HEK293 (cell line): ENCODE results near the gene RBM20.

Experiments used
- CTCF ChIA-PET: fragments of 350-600 bp; formaldehyde crosslinking; extraction: SDS; loops from one replicate; lab custom pipeline; 2021; ENCODE audit warnings: antibody characterized with exemption; lab: Yijun Ruan, JAX
- POLR2A ChIA-PET: fragments of 300-600 bp; formaldehyde crosslinking; extraction: SDS; loops from one replicate; lab custom pipeline; 2020; ENCODE audit warnings: antibody characterized with exemption, inconsistent platforms; lab: Yijun Ruan, JAX
- H3K27ac ChIP-seq: fragments of 200-500 bp; sonication (Bioruptor generic); 2 replicates; pipeline ENCODE4 v1.5.1; 2014; ENCODE audit warnings: low read depth, low read length, control low read depth, inconsistent platforms; ENCODE audit errors: extremely low read depth
- H3K36me3 ChIP-seq, 2 experiments: fragments of 200-500 bp in 1 of 2; sonication (Bioruptor generic) in 1 of 2; 1 replicate in 1 of 2; 2 replicates in 1 of 2; pipeline ENCODE4 v1.5.1; 2014 to 2017; ENCODE audit warnings: inconsistent platforms in 2 of 2, low read length in 2 of 2; ENCODE audit not compliant: control insufficient read depth in 2 of 2, insufficient read depth in 1 of 2
- H3K4me1 ChIP-seq: fragments of 200-500 bp; sonication (Bioruptor generic); 2 replicates; pipeline ENCODE4 v1.5.1; 2014; ENCODE audit warnings: mild to moderate bottlenecking, low read length, inconsistent platforms; ENCODE audit not compliant: control insufficient read depth, insufficient read depth
- H3K4me3 ChIP-seq: 2 replicates; pipeline ENCODE4 v1.5.1; 2011; ENCODE audit warnings: low read depth, mild to moderate bottlenecking, control low read depth, low read length, moderate library complexity
- H3K9me3 ChIP-seq: fragments of 200-500 bp; sonication (Bioruptor generic); 2 replicates; pipeline ENCODE4 v1.5.1; 2014; ENCODE audit warnings: low read depth, low read length, inconsistent platforms; ENCODE audit not compliant: control insufficient read depth, insufficient read depth
- IKZF3 ChIP-seq: fragments of 450-650 bp; IDR thresholded peaks from 2 replicates; pipeline ENCODE4 v1.5.0; 2018; ENCODE audit warnings: missing biosample characterization, mild to moderate bottlenecking, missing genetic modification characterization, moderate library complexity
- PRDM2 ChIP-seq: fragments of 450-650 bp; formaldehyde crosslinking; IDR thresholded peaks from 2 replicates; pipeline ENCODE4 v1.5.1; 2016; ENCODE audit warnings: missing biosample characterization, missing genetic modification characterization, borderline replicate concordance
- YY2 ChIP-seq: fragments of 450-650 bp; formaldehyde crosslinking; IDR thresholded peaks from 2 replicates; pipeline ENCODE4 v1.5.1; 2016; ENCODE audit warnings: missing biosample characterization, missing genetic modification characterization
- ZNF112 ChIP-seq: fragments of 450-650 bp; formaldehyde crosslinking; IDR thresholded peaks from 2 replicates; pipeline ENCODE4 v1.5.0; 2017; ENCODE audit warnings: missing biosample characterization, missing genetic modification characterization
- ZNF18 ChIP-seq: fragments of 450-650 bp; formaldehyde crosslinking; IDR thresholded peaks from 2 replicates; pipeline ENCODE4 v1.5.1; 2016; ENCODE audit warnings: missing biosample characterization, missing genetic modification characterization
- ZNF335 ChIP-seq: fragments of 450-650 bp; formaldehyde crosslinking; conservative IDR thresholded peaks from 2 replicates; pipeline ENCODE4 v1.5.1; 2016; ENCODE audit warnings: missing biosample characterization, missing genetic modification characterization
- ZNF341 ChIP-seq: fragments of 450-650 bp; formaldehyde crosslinking; IDR thresholded peaks from 2 replicates; pipeline ENCODE4; 2016; ENCODE audit warnings: low read depth, missing biosample characterization, missing genetic modification characterization

The RBM20 gene

GRCh38 chr10:110698340-110698739 lies 54.2 kb downstream of the RBM20 start:
- no peak overlapping the region for H3K4me3 ChIP-seq
- no peaks in the 10 kb centered on the region for H3K9me3 ChIP-seq
- H3K27ac ChIP-seq = no peak overlapping the region
- peaks cover 7% of the 10 kb centered on the region for H3K4me1 ChIP-seq
- no peak for TF ChIP-seq YY2
- TF ChIP-seq ZNF112 (tag by site-specific recombination) = no peak
- no peaks in the 10 kb centered on the region for H3K36me3 ChIP-seq
- POLR2A ChIA-PET = no interaction called here
- CTCF ChIA-PET = interaction anchor here (1.6 kb wide), 1 partner anchor 17 kb away, joined by 9 read pairs; no protein-coding TSS in a partner anchor

DNA sequence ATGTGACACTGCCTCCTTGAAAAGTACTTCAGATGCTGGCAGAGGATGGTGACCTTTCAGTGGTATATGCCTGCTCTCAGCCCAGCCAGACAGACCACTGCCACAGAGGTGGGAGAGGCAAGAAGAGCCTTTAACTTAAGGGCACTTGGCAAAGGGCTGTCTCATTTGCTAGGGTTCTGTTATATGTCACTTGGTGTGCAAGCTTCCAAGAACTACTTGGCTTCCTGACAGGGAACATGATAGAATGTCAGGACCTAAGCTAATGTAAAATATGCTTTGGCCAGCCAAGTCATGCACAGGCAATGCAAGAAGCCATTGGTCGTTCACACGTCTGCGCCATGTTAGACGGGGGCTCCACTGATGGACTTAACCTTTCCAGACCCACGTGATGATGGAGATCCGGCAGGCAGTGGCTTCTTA lies 54.7 kb downstream of the RBM20 start:
- CTCF ChIA-PET = interaction anchor here (1.6 kb wide), 1 partner anchor 18 kb away, joined by 9 read pairs; no protein-coding TSS in a partner anchor
- POLR2A ChIA-PET = no interaction called here

More for the DNA sequence above, 54.7 kb downstream of the RBM20 start:
- Histone ChIP-seq H3K9me3 (no peaks in the 10 kb centered on the region), H3K4me1 (peaks cover 7% of the 10 kb centered on the region), H3K27ac (no peak overlapping the region), H3K36me3 (no peaks in the 10 kb centered on the region), H3K4me3 (no peak overlapping the region)
- TF ChIP-seq ZNF335 (no peak), ZNF18 (tag by site-specific recombination) (no peak), ZNF341 (peak; percentile 48; the same call in 1 of the 2 replicates), IKZF3 (no peak), PRDM2 (tag by site-specific recombination) (no peak)
